ENCODE data around the gene NVL.

- TF ChIP-seq POLR2A (IDR thresholded peaks at IDR 0.05; ENCODE audit: low read length) = no peak
- no peak for TF ChIP-seq GATA1 (IDR thresholded peaks at IDR 0.05; ENCODE audit: low read depth, low read length)
Measured at GRCh38 chr1:224271106-224271505, 58.9 kb downstream of the NVL start.
